Epithelial cell of proximal tubule (primary cell): ENCODE measurements around the gene DNAJB8. TPM values are rescaled to one million over a fixed set of nuclear protein-coding genes. Genes with fewer than 3 reads are reported as not detected.

Experiments used
- DNase-seq: peaks from one replicate; pipeline ENCODE4 v3.0.0-alpha.2; 2011; ENCODE audit warnings: low read depth
- H3K4me3 ChIP-seq: 2 replicates; pipeline ENCODE4 v1.5.1; 2011; ENCODE audit warnings: low read depth, mild to moderate bottlenecking, low read length
- CTCF ChIP-seq: conservative IDR thresholded peaks from 2 replicates; pipeline ENCODE4 v1.5.1; 2012; ENCODE audit warnings: low read depth, mild to moderate bottlenecking, low read length
- total RNA-seq: library from RNA; depleted of rRNA; stranded (reverse); fragments of >200 nt; gene quantifications from 2 replicates; pipeline ENCODE4 v1.2.3, GENCODE V29; 2015

The DNAJB8 gene
- total RNA-seq, 1 donor from 2014 or later = not detected

- no peak for DNase-seq
Measured at GRCh38 chr3:128448491-128448890, 18.2 kb downstream of the DNAJB8 start.

GRCh38 chr3:128447561-128448013 lies 19.1 kb downstream of the DNAJB8 start:
- DNase-seq = peak; percentile 30
- no peak overlapping the region for H3K4me3 ChIP-seq
- TF ChIP-seq CTCF = no peak

More at GRCh38 chr3:128448491-128448890, 18.2 kb downstream of the DNAJB8 start:
- no peak for TF ChIP-seq CTCF
- no peak overlapping the region for H3K4me3 ChIP-seq

GRCh38 chr3:128446821-128447220 lies 19.9 kb downstream of the DNAJB8 start:
- no peak overlapping the region for H3K4me3 ChIP-seq
- TF ChIP-seq CTCF = no peak
- DNase-seq = no peak

GRCh38 chr3:128445357-128445756 lies 21.3 kb downstream of the DNAJB8 start:
- no peak for TF ChIP-seq CTCF
- H3K4me3 ChIP-seq = no peak overlapping the region
- DNase-seq = no peak

DNA sequence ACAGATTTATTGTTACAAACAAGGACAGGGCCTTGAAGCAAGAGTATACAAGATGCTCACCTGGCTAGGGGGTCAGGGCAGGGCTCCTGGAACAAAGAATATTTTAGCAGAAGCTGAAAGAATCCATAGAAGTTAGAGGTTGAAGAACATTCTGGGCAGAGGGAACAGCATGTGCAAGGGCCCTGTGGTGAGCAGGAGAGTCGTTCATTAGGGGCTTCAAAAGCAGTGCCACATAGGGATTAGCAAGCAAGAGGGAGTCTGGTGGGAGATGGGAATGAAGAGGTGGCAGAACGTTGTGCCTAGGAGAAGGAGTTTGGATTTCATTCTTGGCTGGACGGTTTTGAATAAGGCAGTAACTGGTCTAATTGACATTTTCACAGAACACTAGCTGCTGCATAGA lies 22.9 kb downstream of the DNAJB8 start:
- DNase-seq = no peak
- no peak overlapping the region for H3K4me3 ChIP-seq
- no peak for TF ChIP-seq CTCF

GRCh38 chr3:128442949-128443348 lies 23.7 kb downstream of the DNAJB8 start:
- H3K4me3 ChIP-seq = no peak overlapping the region
- no peak for DNase-seq
- TF ChIP-seq CTCF = no peak

DNA sequence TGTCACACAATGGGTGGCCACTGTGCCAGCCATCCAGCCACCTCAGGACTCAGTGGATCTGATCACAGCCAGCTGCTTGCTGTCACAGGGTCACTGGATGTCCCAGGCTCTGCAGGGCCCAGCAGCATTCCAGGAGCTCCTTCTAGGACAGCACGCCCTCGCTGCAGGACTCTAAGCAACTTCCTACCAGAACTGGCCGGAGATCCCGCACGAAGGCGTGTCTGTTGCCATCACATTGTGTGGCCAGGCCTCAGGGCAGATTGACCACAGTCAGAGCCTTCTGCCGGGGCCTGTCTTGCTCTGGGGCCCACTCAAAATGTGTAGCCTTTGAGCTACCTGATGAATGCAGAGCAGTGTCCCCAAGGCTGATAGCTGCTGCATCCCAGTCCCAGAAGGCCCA lies 24.6 kb downstream of the DNAJB8 start:
- H3K4me3 ChIP-seq = no peak overlapping the region
- no peak for DNase-seq
- TF ChIP-seq CTCF = no peak
